BLaER1 (cell line): ENCODE measurements around the gene MMAA.
"Not testable (repeated sequence)": the region's sequence is repeated elsewhere in the genome, so short reads cannot be mapped to it uniquely, and the experiment has no call there.

Experiments
- H3K27ac ChIP-seq: shearing (Covaris generic); formaldehyde crosslinking; 2 replicates; pipeline ENCODE4 v1.8.1; 2022
- H3K27me3 ChIP-seq: shearing (Covaris generic); formaldehyde crosslinking; 2 replicates; pipeline ENCODE4 v1.8.1; 2022
- H3K36me3 ChIP-seq: shearing (Covaris generic); formaldehyde crosslinking; 2 replicates; pipeline ENCODE4 v1.8.1; 2022
- H3K4me1 ChIP-seq: shearing (Covaris generic); formaldehyde crosslinking; 2 replicates; pipeline ENCODE4 v1.8.1; 2022
- H3K4me2 ChIP-seq: shearing (Covaris generic); formaldehyde crosslinking; 2 replicates; pipeline ENCODE4 v1.8.1; 2022
- H3K4me3 ChIP-seq: shearing (Covaris generic); formaldehyde crosslinking; 2 replicates; pipeline ENCODE4 v1.8.1; 2022
- H3K9ac ChIP-seq: shearing (Covaris generic); formaldehyde crosslinking; 2 replicates; pipeline ENCODE4 v1.8.1; 2022
- H3K9me3 ChIP-seq: shearing (Covaris generic); formaldehyde crosslinking; 2 replicates; pipeline ENCODE4 v1.8.1; 2022
- H4K20me1 ChIP-seq: shearing (Covaris generic); formaldehyde crosslinking; 2 replicates; pipeline ENCODE4 v1.8.1; 2022
- Cebpa-rat ChIP-seq: shearing (Covaris generic); IDR thresholded peaks from 2 replicates; pipeline ENCODE4 v1.8.1; 2022

MMAA gene

GRCh38 chr4:145679520-145679919 is 60.3 kb downstream of the MMAA start:
- Histone ChIP-seq H3K4me3 (no peak overlapping the region), H3K27ac (no peak overlapping the region), H3K9me3 (peaks cover 8% of the 10 kb centered on the region; the same call in 1 of the 2 replicates), H3K4me1 (no peaks in the 10 kb centered on the region), H4K20me1 (no peaks in the 10 kb centered on the region), H3K36me3 (no peaks in the 10 kb centered on the region), H3K27me3 (no peaks in the 10 kb centered on the region), H3K4me2 (no peak overlapping the region), H3K9ac (no peak overlapping the region)
- no peak for TF ChIP-seq Cebpa-rat

GRCh38 chr4:145679991-145680455 is 60.8 kb downstream of the MMAA start, which contains the start of gene C4orf51:
TSS of gene C4orf51 (plus strand) at chr4:145680146. CDS start at chr4:145680204, 58 bp downstream.
- Histone ChIP-seq H3K9ac (no peak within 1 kb of the TSS), H3K27ac (no peak within 1 kb of the TSS)

GRCh38 chr4:145680902-145681301 is 61.7 kb downstream of the MMAA start:
- Histone ChIP-seq H3K4me3 (no peak overlapping the region), H3K27ac (no peak overlapping the region), H3K9ac (no peak overlapping the region), H3K27me3 (no peaks in the 10 kb centered on the region), H3K4me2 (no peak overlapping the region), H3K9me3 (peaks cover 8% of the 10 kb centered on the region; the same call in 1 of the 2 replicates), H3K36me3 (no peaks in the 10 kb centered on the region), H4K20me1 (no peaks in the 10 kb centered on the region), H3K4me1 (no peaks in the 10 kb centered on the region)
- no peak for TF ChIP-seq Cebpa-rat

More at GRCh38 chr4:145679991-145680455, 60.8 kb downstream of the MMAA start, which contains the start of gene C4orf51:
- TF ChIP-seq Cebpa-rat, result no peak
- H3K4me3 ChIP-seq, result no peak within 1 kb of the TSS
- peaks cover 8% of the 10 kb centered on the region; the same call in 1 of the 2 replicates for H3K9me3 ChIP-seq
- H3K36me3 ChIP-seq, result no peaks in the 10 kb centered on the region
- no peaks in the 10 kb centered on the region for H4K20me1 ChIP-seq
- H3K27me3 ChIP-seq, result no peaks in the 10 kb centered on the region
- no peaks in the 10 kb centered on the region for H3K4me1 ChIP-seq
- no peak within 1 kb of the TSS for H3K4me2 ChIP-seq

- Histone ChIP-seq H3K4me3 (no peak overlapping the region), H3K36me3 (no peaks in the 10 kb centered on the region), H3K27ac (no peak overlapping the region), H3K9ac (no peak overlapping the region), H4K20me1 (no peaks in the 10 kb centered on the region), H3K4me2 (no peak overlapping the region), H3K9me3 (peaks cover 8% of the 10 kb centered on the region; the same call in 1 of the 2 replicates), H3K27me3 (no peaks in the 10 kb centered on the region), H3K4me1 (no peaks in the 10 kb centered on the region)
- TF ChIP-seq Cebpa-rat, result no peak
Observed at GRCh38 chr4:145681518-145681917, 62.3 kb downstream of the MMAA start.

GRCh38 chr4:145681956-145682355 is 62.8 kb downstream of the MMAA start:
- Histone ChIP-seq H3K27ac (no peak overlapping the region), H3K27me3 (no peaks in the 10 kb centered on the region), H3K36me3 (no peaks in the 10 kb centered on the region), H3K9me3 (peaks cover 8% of the 10 kb centered on the region; the same call in 1 of the 2 replicates), H3K4me3 (no peak overlapping the region), H4K20me1 (no peaks in the 10 kb centered on the region), H3K4me1 (no peaks in the 10 kb centered on the region), H3K4me2 (no peak overlapping the region), H3K9ac (no peak overlapping the region)
- TF ChIP-seq Cebpa-rat, result no peak

GRCh38 chr4:145686991-145687390 is 67.8 kb downstream of the MMAA start:
- Histone ChIP-seq H3K9ac (no peak overlapping the region), H3K36me3 (no peaks in the 10 kb centered on the region), H3K4me2 (no peak overlapping the region), H3K27ac (no peak overlapping the region), H3K4me3 (no peak overlapping the region), H3K4me1 (no peaks in the 10 kb centered on the region), H3K27me3 (no peaks in the 10 kb centered on the region), H4K20me1 (no peaks in the 10 kb centered on the region), H3K9me3 (peaks cover 15% of the 10 kb centered on the region)
- no peak for TF ChIP-seq Cebpa-rat

GRCh38 chr4:145690610-145691009 is 71.4 kb downstream of the MMAA start:
- Histone ChIP-seq H4K20me1 (no peaks in the 10 kb centered on the region), H3K4me3 (no peak overlapping the region), H3K27ac (no peak overlapping the region), H3K4me2 (no peak overlapping the region), H3K4me1 (no peaks in the 10 kb centered on the region), H3K9ac (no peak overlapping the region), H3K9me3 (peaks cover 20% of the 10 kb centered on the region), H3K36me3 (no peaks in the 10 kb centered on the region), H3K27me3 (no peaks in the 10 kb centered on the region)
- no peak for TF ChIP-seq Cebpa-rat

- not testable (repeated sequence) for H3K4me1 ChIP-seq, H4K20me1 ChIP-seq, H3K4me3 ChIP-seq, H3K9ac ChIP-seq, H3K36me3 ChIP-seq, H3K27me3 ChIP-seq, H3K4me2 ChIP-seq, H3K27ac ChIP-seq
- peaks cover 20% of the 10 kb centered on the region for H3K9me3 ChIP-seq
Observed at GRCh38 chr4:145691416-145691815, 72.2 kb downstream of the MMAA start.

GRCh38 chr4:145694929-145695328 is 75.7 kb downstream of the MMAA start:
- Histone ChIP-seq H4K20me1 (no peaks in the 10 kb centered on the region), H3K9me3 (peaks cover 10% of the 10 kb centered on the region; the same call in 1 of the 2 replicates), H3K9ac (no peak overlapping the region), H3K4me1 (no peaks in the 10 kb centered on the region), H3K27me3 (no peaks in the 10 kb centered on the region), H3K4me3 (no peak overlapping the region), H3K4me2 (no peak overlapping the region), H3K27ac (no peak overlapping the region), H3K36me3 (no peaks in the 10 kb centered on the region)
- no peak for TF ChIP-seq Cebpa-rat

GRCh38 chr4:145697332-145697731 is 78.1 kb downstream of the MMAA start:
- no peak overlapping the region for H3K27ac ChIP-seq

GRCh38 chr4:145698507-145698906 is 79.3 kb downstream of the MMAA start:
- Histone ChIP-seq H3K9ac (no peak overlapping the region), H3K36me3 (no peaks in the 10 kb centered on the region), H4K20me1 (no peaks in the 10 kb centered on the region), H3K27ac (no peak overlapping the region), H3K4me2 (no peak overlapping the region), H3K9me3 (no peaks in the 10 kb centered on the region), H3K27me3 (no peaks in the 10 kb centered on the region), H3K4me3 (no peak overlapping the region), H3K4me1 (no peaks in the 10 kb centered on the region)
- TF ChIP-seq Cebpa-rat, result no peak

More at GRCh38 chr4:145697332-145697731, 78.1 kb downstream of the MMAA start:
- Histone ChIP-seq H4K20me1 (no peaks in the 10 kb centered on the region), H3K4me2 (no peak overlapping the region), H3K4me1 (no peaks in the 10 kb centered on the region), H3K36me3 (no peaks in the 10 kb centered on the region), H3K9ac (no peak overlapping the region), H3K9me3 (peaks cover 3% of the 10 kb centered on the region; the same call in 1 of the 2 replicates), H3K27me3 (no peaks in the 10 kb centered on the region), H3K4me3 (no peak overlapping the region)
- TF ChIP-seq Cebpa-rat, result no peak
